Kidney glomerular epithelial cell (primary cell): ENCODE measurements around the gene TCP11L2.
A peak's percentile ranks its signal among the peaks of the same experiment; 100 is the strongest.
"Not testable (repeated sequence)": the region's sequence is repeated elsewhere in the genome, so short reads cannot be mapped to it uniquely, and the experiment has no call there.

Source experiments
- DNase-seq: peaks from one replicate; lab custom pipeline; 2025; lab: John Stamatoyannopoulos, UW

Gene TCP11L2

DNA sequence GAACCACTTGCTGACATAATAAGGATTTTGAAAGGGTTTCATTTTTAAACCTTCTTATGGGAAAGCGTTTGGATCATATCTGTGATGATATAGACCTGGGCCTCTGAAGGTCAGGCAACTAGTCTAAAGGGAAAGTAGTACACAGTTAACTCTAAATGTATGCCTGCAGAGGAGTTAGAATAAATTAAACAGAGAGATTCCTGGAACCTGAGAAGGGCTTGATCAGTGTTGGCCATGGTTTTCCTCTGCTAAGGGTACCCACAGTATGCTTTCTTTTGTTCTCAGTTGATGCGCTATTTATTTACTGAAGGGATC lies 40.6 kb downstream of the TCP11L2 start:
- DNase-seq = no peak

DNA sequence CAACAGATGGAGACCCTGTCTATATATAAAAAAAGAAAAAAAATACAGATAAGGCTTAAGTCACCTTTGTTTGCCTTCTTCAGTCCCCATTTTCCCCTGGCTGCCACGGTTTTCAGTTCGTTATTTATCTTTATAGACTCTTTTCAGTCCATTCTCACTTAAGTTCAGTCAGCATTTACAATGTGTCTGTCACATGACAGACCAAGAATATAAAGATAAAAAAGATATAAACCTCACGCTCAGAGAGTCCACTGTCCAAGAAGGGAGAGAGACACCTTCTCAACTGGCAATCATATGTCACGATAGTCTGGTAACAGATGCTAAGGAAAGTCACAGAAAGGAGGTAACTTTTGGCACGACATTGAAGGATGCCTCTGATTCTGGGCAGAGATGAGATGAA lies 41.6 kb downstream of the TCP11L2 start:
- no peak for DNase-seq

DNA sequence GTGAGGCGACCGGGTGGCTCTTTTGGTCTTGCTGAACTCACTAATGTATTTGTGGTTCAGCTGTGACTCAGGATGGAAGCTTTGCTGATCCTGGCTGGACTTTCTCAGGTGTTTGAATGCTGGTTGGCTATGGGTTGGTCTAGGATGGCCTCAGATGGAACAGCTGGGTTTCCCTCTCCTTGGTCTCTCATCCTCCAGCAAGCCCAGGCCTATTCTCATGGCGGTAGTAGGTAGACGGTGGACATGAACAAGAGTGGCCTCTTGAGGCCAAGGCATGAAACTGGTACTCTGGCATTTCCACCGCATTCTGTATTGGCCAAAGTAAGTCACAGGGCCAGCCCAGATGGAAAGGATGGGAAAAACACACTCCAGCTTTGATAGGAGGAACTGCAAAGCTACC lies 43.2 kb downstream of the TCP11L2 start:
- peak; percentile 19 for DNase-seq

DNA sequence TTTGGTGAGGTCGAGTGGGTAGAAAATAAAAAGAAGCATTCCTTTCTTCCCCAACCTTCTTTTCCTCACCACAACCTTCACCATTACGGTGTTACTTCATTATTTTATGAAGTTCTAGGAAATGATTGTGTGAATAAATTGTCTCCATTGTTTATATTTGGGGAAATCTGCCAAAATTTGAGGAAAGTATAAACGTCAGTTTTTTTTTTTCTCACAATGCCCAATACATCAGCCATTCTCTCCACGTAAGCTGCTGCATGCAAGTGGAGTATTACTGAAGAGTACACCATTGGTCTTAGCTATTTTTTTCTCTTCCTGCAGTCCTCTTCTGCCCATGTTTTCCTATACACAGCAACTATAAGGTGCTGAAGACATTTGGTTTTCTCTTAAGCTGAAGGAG lies 45.9 kb downstream of the TCP11L2 start:
- no peak for DNase-seq

DNA sequence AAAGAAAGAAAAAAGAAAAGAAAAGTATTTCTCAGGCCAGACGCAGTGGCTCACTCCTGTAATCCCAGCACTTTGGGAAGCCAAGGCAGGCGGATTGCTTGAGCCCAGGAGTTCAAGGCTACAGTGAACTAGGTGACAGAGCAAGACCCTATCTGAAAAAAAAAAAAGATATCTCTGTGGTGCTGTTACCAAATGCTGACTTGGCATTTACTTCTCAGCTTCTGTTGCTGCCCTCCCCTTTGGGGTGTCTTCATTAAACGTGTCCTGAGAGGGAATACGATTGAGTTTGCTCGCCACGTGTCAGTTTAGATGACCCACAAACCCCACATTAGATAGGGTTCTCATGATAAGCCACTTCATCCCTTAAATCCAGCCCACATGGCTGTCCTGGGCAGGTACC lies 50.6 kb downstream of the TCP11L2 start:
- no peak for DNase-seq

DNA sequence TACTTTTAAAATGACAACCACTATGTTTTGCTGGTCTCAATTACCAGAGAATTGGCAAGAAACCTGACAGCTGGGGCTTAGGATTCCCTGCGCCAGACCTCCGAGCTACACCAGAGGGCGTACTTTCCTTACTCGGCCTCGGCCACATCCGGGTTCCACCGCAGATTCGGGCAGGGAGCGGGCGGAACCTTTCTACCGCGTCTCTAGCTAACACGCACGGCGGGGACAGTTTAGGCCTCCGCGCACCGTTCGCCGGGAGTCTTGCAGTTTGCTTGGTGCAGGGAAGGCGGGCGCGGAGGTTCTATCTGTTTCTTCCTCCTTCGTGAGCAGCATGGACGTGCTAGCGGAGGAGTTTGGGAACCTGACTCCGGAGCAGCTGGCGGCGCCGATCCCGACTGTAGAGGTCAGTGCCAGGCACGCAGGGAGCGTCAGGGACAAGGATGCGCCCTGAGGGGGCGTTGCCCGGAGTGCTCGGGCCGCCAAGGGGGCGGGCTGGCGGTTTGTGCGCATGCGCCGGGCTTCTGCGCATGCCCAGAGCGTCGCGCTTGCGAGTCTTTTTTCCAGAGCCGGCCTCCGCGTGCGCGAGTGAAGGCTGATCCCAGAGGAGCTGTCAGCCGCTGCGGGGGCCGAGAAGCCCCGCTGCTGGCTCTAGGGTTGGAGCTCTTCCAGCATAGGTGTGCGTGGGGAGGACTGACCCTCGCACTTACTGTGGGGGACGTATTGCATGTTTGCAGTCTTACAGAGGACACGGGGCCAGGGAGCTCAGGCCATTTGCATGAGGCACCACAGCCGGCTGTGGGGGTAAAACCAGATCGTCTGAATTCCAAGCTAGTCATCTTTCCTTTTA lies 55.2 kb downstream of the TCP11L2 start, which contains the start of gene POLR3B:
POLR3B (plus strand) TSS at position 200 of the 847 bp plus-strand sequence; CDS start at position 332, 132 bp downstream.
- peak; percentile 89 for DNase-seq

DNA sequence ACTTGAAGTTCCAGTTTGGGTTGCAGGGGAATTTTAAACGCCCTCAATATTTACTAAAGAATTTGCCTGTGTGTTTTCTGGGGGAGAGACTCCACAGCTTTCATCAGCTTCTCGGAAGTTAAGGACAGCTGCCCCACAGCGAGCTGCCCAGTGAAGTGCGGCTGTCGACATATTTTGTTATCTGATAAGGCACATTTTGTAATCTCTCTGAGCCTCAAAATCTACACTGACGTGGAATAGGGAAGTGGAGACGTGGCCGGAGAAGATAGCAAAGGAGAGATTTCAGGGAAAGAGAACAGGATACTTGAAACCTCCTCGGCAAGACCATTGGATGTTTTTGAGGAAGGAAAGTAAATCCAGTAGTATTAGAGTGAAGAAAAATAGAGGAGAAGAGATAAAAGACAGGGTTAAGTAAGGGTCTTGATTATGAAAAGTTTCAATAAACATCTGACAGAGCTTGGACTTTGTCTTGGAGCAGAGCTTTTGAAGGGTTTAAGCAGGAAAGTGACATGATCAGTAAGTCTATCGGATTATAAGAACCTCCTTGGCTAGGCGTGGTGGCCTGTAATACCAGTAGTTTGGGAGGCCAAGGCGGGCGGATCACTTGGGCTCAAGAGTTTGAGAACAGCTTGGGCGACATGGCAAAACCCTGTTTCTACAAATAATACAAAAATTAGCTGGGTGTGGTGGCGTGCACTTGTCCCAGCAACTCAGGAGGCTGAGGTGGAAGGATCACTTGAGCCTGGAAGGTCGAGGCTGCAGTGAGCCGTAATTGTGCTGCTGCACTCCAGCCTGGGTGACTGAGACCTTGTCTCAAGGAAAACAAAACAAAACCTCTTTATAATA lies 56.1 kb downstream of the TCP11L2 start:
- DNase-seq = peak; percentile 79

DNA sequence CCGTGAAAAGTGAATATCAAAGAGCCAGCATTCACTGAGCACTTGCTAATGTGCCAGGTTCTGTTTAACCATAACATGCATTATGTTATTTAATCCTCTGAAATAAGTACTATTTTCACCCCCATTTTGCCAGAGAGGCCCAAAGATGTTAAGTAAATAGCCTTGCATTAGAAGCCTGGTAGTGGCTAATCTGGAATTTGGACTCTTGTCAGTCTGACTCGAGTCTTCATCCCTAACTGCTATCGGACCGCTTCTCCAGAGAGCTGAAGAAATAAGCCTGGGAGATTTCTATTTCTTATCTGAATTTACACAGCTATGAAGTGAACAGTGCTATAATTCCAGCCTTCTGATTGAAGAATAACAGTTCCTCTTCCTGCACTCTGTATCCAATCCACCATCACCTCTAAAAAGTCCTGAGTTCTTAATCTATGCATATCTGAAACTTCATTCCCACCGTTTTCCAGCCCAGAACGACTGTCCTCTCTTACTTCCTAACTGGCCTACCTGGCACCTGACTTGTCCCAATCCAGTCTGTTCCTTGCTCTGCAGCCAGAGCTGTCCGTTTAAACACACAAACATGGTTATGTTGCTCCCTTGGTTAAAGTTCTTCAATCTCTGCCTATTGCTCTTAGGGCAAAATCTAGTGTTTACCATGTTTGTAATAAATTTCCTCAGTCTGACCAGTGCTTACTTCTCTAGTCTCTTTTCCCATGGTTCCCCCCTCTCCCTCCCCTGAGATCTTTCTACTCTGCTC lies 57.3 kb downstream of the TCP11L2 start:
- no peak for DNase-seq

DNA sequence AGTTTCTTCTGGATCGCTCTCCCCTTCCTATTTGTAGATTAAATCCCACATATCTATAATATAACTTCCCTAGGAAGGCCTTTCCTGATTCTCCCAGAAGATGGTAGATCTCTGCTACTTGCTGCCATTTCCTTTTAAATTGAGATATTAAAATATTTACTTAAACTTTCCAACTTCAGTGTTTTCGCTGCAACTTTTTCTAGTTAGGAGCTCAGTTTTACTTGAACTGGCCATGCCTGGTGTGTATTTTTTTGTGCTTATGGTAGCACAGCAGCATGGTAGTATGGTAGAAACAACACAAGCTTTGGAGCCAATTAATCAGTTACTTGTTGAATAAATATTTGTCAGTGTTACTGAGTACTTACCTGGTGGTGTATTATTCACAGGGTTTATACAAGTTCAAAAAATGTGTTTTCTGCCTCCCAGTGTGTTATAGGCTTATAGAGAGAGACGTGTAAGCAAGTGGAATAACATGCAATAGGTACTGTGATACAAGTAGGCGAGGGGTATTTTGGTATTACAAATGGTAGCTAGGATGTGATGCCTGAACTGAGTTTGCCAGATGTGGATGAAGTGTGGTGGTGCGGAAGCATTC lies 58.0 kb downstream of the TCP11L2 start:
- no peak for DNase-seq

DNA sequence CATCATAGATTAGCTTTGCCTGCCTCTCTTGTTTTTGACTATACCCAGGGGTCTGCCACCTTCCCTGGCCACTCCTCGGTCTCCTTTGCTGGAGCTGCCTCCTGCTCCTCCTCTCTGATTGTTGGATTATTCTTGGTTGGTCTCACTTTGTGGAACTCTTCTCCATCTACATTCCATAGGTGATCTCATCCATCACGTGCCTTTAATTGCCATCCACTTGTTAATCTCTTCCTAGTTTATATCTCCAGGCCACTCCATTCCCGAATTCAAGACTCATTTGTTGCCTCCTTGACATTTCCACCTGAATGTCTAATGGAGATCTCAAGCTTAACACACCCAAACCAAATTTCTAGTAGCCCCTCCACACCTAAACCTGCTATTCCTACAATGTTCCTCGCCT lies 60.4 kb downstream of the TCP11L2 start:
- no peak for DNase-seq

DNA sequence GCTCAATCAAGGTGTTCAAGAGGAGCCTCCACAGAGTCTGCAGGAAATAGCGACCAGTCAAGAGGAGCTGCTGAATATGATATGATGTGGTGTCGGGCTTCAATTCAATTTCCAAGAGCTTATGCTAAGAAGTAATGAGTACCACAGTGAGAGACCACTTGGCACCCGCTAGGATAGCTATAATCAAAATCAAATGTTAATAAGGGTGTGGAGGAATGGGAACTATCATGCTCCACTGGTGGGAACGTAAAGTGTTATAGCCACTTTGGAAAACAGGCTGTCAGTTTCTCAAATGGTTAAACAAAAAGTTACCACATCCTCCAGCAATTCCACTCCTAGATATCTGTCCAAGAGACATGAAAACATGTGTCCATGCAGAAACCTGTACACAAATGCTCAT lies 61.7 kb downstream of the TCP11L2 start:
- DNase-seq = no peak

DNA sequence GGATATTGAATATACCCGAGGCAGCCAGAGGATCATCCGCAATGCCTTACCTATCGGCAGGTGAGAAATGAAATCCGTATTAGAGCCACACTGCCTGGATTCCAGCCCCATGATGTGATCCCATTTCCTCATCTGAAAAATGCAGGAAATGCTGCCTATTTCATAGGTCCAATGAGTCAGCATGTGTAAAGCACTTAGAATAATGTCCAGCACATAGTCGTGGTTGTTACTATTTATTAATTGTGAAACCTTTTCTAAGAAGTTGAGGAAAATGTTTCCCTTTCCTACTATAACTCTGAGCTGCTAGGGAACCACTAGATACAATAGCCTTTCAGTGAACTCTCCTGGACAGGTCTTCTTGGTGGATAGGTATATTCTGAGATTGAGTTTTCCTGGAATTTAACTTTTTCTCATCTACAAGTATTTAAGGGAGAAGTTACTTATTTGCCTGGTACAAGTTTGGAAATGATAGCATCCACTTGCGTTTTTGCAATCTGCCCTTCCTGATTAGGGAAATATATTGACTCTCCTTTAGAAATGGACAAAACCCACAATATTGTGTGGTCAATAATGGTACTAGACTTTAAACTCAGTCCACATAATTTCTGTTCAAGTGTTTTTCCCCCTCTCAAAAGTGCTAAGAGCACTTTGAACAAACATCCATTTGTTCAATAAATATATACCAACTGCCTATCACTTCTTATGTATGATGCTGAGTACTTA lies 67.3 kb downstream of the TCP11L2 start:
- DNase-seq = peak; percentile 66

DNA sequence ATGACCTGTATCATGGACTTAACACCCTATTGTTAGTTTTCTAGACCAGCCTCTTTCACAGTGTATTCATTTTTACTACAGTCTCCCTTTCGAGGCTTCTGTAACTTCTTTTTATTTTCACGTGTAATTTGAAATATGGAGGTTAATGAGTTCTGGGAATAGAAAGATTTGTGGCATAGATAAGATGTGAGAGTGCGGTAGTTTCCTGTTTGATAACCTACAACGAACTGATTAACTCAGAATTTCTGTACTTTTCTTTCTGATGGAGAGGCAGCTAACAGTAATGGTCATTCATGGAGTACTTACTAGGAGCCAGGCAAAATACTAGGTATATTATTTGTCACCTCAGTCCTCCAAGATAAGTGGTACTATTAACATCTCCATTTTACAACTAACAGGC lies 76.3 kb downstream of the TCP11L2 start:
- DNase-seq = no peak

DNA sequence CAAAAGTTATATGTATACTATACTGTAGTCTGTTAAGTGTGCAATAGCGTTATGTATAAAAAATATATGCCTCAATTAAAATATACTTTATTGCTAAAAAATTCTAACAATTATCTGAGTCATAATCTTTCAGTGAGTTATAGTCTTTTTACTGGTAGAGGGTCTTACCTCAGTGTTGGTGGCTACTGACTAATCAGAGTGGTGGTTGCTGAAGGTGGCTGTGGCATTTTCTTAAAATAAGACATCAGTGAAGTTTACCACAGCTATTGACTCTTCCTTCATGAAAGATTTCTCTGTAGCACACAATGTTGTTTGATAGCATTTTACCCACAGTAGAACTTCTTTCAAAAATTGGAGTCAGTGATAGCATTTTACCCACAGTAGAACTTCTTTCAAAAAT lies 78.4 kb downstream of the TCP11L2 start:
- DNase-seq = no peak

DNA sequence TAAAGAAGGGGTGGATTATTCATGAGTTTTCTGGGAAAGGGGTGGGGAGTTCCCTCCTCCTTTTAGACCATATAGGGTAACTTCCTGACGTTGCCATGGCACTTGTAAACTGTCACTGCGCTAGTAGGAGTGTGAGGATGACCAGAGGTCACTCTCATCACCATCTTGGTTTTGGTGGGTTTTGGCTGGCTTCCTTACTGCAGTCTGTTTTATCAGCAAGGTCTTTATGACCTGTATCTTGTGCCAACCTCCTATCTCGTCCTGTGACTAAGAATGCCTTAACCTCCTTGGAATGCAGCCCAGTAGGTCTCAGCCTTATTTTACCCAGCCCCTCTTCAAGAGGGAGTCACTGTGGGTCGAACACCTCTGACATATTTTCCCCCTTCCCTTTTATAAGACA lies 79.3 kb downstream of the TCP11L2 start:
- DNase-seq = not testable (repeated sequence)

DNA sequence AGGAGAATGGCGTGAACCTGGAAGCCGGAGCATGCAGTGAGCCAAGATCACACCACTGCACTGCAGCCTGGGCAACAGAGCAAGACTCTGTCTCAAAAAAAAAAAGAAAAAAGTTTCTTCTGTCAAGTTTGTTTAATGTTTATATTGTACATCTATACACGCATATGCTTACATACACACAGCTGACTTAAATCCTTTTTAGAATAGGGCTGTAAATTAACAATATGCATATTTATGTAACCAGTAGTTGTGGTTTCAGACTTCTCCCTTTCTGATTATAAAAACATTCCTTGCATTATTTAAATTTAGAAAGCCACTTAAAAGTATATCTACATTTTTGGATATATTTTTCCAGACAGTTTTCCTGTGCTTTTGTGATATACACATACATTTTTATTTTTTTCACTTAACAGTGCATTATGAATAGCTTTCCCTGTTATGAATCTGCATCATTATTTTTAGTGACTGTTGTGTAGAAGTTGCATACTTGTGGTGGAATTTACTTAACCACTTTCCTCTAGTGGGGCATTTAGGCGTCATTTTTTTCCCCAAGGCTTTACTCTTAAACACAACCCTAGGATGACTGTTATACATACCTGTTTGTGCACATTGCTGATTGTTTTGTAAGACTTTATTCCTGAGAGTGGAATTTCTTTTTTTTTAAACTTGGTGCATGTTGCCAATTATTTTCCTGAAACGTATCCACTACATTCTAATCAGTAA lies 84.4 kb downstream of the TCP11L2 start:
- DNase-seq = no peak

DNA sequence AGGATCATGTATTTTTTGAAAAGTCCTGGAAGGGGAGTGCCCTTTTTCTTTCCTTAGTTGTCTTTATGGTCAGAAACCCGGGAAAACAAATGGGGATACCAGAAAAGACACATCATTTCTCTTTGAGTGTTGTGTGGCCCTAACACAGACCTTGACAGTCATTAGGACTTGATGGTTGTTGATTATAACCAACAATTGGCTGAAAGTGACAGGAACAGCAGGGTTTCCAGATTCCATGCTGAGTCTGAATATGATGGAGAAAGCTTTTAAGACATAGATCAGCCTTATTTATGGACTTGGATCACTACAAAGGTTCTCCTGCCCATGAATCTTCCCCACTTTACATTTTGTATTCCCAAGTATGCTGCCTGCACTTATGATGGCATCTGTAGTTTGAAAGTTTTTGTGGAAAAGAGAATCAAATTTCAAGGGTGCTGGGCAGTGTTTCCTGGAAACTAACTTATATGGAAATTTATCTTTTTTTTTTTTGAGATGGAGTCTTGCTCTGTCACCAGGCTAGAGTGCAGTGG lies 85.4 kb downstream of the TCP11L2 start:
- DNase-seq = no peak

DNA sequence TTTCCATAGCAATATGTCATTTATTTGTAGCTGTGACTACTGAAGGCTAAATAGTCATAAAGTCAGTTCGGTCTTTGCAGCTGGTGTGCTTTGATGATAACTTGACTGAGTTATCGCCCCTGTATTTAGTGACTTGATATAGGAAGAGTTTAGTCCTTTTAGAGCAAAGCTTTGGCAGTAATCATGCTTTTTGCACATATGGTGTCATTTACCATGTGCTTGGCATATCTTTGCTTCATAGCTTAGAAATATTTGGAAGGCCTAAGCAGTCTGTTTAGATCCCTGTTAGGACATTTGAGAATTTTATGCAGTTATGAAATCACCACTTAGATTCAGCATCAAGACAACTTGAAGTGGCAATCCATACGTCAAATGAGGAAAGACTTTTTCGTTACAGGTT lies 86.6 kb downstream of the TCP11L2 start:
- no peak for DNase-seq

DNA sequence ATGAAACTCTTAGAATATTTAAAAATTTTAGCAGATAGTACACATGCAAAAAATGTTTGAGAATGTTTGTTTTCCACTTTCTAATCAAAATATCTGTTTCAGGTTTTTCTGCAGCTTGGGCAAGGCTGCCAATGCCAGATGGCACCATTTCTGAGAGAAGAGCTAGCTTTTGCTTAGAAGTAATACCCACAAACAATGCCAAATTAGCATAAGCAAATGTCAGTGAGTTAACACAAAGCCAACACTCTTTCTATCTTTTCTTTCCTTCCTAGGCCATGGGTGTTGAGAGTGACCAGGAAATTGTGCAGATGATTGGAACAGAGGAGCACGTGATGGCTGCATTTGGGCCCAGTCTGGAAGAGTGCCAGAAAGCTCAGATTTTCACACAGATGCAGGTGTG lies 90.2 kb downstream of the TCP11L2 start:
- DNase-seq = no peak
